Esophagus squamous epithelium (tissue), 4 donors: Measurements from ENCODE around the gene SLC25A15.

Source experiments
- CTCF ChIP-seq, 6 experiments: fragments of 450-650 bp in 4 of 6; fragments of 200-600 bp in 2 of 6; sonication (generic) in 2 of 6; IDR thresholded peaks; one replicate each; pipeline ENCODE4 v1.5.1; 2016 to 2019; ENCODE audit warnings: antibody characterized with exemption in 6 of 6, mild to moderate bottlenecking in 4 of 6, moderate library complexity in 4 of 6
- POLR2A ChIP-seq, 4 donors: fragments of 450-650 bp; IDR thresholded peaks; one replicate each; pipeline ENCODE4 v1.6.1; 2017; ENCODE audit warnings: antibody characterized with exemption in 4 of 4, mild to moderate bottlenecking in 4 of 4, moderate library complexity in 3 of 4

- no peak for TF ChIP-seq CTCF (IDR thresholded peaks at IDR 0.05)
- TF ChIP-seq POLR2A (IDR thresholded peaks at IDR 0.05), result no peak
Observed at GRCh38 chr13:40779796-40780285, 9.6 kb upstream of the SLC25A15 start.
